Fibroblast of pulmonary artery (primary cell): ENCODE data around the gene CCNL1.

Experiments
- DNase-seq: peaks from one replicate; pipeline ENCODE4 v3.0.0-alpha.2; 2010; ENCODE audit warnings: low read depth
- H3K4me3 ChIP-seq: replicated peaks from 2 replicates; pipeline ENCODE4 v1.5.1; 2011; ENCODE audit warnings: low read depth, mild to moderate bottlenecking, control low read depth, low read length, moderate library complexity
- TF ChIP-seq, protein P1 (sequence below): IDR thresholded peaks from 2 replicates; pipeline ENCODE4 v1.5.1; 2011; ENCODE audit warnings: mild to moderate bottlenecking, control low read depth, low read length, inconsistent platforms; ENCODE audit errors: missing control alignments

CCNL1 gene

DNA sequence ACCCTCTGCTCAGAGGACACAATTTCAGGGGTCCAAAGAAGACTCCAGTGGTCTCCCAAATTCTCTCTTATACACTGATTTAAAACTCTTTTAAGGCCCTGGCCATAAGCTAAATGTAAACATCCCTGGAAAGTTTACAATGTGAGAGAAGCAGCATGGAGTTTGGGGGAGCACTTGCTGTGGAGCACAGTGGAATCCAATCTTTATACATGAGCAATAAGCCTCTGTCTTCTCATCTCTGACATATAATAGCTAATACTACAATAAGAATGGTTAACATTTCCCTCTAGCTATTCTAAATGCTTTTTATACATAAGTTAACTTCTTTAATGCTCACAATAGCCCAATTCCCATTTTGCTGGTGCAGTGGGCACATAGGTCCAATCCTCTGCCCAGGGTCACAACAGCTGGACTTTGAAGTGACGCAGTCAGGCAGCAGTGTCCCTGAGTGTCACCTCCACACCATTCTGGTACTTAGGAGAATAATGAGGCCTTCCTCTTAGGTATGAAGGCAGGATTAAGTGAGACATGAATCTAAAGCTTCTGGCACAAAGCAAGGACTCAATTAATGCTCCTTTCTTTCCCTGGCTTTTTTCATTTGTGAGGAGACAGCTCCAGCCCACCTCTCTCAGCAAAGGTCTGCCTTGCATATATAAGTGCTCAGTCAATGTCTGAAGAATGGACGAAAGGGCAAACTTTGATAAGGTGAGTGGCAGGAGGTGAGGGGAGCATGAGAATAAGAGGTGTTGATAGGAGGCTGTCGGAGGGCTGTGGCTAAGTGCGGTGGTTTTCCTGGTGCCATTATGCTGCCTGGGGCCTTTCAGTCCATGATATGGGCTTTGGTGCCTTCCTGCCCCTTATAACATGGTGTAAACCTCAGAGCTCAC lies 26.3 kb downstream of the CCNL1 start:
- H3K4me3 ChIP-seq = no peak overlapping the region
- no peak for DNase-seq
- TF ChIP-seq, protein P1, sequence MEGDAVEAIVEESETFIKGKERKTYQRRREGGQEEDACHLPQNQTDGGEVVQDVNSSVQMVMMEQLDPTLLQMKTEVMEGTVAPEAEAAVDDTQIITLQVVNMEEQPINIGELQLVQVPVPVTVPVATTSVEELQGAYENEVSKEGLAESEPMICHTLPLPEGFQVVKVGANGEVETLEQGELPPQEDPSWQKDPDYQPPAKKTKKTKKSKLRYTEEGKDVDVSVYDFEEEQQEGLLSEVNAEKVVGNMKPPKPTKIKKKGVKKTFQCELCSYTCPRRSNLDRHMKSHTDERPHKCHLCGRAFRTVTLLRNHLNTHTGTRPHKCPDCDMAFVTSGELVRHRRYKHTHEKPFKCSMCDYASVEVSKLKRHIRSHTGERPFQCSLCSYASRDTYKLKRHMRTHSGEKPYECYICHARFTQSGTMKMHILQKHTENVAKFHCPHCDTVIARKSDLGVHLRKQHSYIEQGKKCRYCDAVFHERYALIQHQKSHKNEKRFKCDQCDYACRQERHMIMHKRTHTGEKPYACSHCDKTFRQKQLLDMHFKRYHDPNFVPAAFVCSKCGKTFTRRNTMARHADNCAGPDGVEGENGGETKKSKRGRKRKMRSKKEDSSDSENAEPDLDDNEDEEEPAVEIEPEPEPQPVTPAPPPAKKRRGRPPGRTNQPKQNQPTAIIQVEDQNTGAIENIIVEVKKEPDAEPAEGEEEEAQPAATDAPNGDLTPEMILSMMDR = no peak

DNA sequence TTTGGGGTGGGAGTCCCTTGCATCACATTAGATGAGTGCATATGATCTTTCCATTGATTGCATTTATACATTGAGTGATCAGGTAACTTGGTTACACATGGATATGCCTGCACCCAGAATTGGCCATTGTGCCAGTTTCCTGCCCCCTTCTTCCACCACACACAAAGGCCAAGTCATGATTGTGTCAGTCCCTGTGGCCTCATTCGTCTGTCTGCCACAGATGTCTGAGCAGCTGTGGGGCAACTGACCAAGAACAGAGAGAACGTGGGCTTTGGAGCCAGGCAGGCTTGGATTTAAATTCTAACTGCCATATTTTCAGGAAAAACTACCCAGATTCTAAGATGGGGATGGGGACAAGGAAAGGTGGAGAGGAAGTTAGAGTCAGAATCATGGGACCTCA lies 27.0 kb downstream of the CCNL1 start:
- TF ChIP-seq, protein P1 = no peak
- no peak overlapping the region for H3K4me3 ChIP-seq
- no peak for DNase-seq

- no peak for DNase-seq
- TF ChIP-seq, protein P1 = no peak
- H3K4me3 ChIP-seq = no peak overlapping the region
Observed at GRCh38 chr3:157132341-157132740, 27.6 kb downstream of the CCNL1 start.

GRCh38 chr3:157131861-157132260 lies 28.1 kb downstream of the CCNL1 start:
- TF ChIP-seq, protein P1 = no peak
- DNase-seq = no peak
- H3K4me3 ChIP-seq = no peak overlapping the region

DNA sequence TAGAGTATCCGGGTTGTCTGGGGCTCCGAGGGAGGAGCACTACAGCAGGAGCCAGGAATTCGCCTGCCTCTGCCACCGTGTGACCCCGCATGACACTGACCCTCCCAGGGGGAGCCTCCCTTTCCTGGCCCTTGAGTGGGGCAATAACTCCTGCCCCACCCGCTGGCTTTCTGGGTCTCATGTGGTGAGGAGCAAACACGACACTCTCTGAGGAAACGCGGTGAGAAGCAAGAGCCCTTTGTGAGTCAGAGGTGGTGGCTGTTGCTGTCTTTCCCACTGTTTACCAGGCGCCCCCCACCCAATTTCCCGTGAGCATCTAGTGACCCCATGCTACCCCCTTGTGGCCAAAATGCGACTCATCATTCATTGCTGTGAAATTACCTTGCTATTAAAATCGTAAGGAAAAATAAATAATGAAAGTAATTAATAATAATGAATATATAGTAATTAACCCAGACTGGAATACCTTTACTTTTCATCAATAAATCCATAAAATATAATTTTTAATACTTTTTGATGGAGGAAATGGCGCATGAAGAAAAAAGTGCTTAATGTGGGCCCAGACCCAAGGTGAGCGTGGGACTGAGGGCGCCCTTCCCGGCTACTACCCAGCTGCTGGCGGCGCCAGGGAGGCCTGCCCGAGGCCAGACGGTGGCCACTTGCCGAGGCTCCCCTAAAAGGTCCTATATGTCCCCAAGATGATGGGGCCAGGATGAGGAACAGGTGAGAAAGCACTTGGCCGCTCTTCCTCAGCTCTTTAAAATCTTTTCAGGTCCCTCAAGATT lies 29.3 kb downstream of the CCNL1 start:
- no peak overlapping the region for H3K4me3 ChIP-seq
- DNase-seq = peak; percentile 86
- TF ChIP-seq, protein P1 = peak; percentile 68

- H3K4me3 ChIP-seq = no peak overlapping the region
- DNase-seq = peak; percentile 62
- TF ChIP-seq, protein P1 = no peak
Observed at GRCh38 chr3:157129803-157130466, 30.0 kb downstream of the CCNL1 start.
